NCI-H1694 treated with DMSO at 0.1 percent for 48 hours (cell line): Measurements from ENCODE around the gene MTMR3.
"Not testable (repeated sequence)": the region's sequence is repeated elsewhere in the genome, so short reads cannot be mapped to it uniquely, and the experiment has no call there.

ENCODE experiments used
- DNase-seq: peaks from one replicate; lab custom pipeline; 2025; lab: John Stamatoyannopoulos, UW

MTMR3 gene

DNA sequence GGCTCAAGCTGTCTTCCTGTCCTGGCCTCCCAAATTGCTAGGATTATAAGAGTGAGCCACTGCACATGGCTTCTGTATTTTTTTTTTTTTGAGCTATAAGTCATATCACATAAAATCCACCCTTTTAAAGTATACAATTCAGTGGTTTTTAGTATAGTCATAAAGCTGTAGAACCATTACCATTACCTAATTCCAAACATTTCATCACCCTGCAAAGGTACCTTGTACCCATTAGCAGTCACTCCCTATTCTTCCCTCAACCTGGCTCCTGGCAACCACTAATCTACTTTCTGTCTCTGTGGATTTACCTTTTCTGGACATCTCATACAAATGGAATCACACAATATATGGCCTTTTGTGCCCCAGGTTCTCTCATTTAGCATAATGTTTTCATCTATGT is 84.5 kb downstream of the MTMR3 start:
- DNase-seq = no peak

DNA sequence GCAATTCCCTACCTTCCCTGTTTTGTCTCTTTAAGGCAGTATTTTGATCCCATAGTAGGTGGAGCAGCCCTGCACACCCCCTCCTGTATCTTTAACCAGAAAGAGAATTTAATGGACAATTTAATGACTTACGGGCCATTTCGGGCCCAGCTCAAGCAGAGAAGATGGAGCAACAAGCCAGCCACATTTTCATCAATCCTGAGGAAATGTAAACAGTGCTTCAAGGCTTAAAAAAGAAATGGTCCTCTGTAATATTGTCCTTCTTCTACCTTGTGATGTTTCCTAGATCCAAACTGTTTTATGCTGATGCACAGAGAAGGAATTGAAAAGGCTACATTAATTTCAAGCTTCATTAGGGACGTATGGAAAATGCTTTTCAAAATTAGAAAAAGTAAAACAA is 88.6 kb downstream of the MTMR3 start:
- DNase-seq = no peak

DNA sequence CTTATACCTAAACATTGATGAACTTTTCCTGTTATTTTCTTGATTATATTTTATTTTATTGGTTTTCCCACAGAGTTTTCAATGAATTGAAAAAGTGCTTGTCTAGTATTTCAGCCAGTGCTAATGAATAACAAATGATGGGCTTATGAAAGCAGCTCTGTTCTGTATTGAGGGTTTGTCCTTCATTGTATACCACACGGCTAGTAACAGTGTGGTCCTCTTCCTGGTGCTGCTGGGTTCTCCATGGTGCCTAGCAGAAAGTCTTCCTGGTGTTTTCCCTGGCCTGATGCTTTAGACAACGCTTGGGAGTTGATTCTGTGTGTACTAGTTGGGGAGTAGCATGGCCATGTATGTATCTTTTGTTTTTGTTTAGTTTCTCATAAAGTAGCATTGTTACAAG is 89.1 kb downstream of the MTMR3 start:
- no peak for DNase-seq

DNA sequence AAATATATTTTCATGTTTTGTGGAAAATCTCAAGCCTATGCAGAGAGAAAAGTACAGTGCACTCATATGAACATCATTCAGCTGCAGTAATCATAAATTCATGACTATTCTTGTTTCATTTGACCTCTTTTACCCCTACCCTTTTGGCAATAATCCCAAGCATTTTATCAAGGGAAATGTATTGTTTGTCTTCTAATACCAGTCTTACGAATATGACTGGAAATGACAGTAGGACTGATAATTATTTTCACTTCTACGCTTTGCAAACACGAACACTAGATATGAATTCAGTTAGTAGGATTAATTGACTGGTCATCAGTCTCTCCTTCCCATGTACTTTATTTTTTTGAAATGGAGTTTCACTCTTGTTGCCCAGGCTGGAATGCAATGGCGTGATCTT is 90.3 kb downstream of the MTMR3 start:
- no peak for DNase-seq

DNA sequence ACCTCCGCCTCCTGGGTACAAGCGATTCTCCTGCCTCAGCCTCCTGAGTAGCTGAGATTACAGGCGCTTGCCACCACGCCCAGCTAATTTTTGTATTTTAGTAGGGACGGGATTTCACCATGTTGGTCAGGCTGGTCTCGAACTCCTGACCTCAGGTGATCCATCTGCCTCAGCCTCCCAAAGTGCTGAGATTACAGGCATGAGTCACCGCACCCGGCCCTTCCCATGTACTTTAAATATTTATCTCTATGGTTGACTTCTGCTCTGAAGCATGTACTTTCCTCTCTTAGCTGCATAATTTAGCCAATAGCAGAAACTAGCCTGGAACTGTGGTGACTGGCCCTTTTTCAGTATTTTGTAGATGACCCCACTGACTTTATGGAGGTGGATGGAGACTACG is 90.7 kb downstream of the MTMR3 start:
- DNase-seq = not testable (repeated sequence)

DNA sequence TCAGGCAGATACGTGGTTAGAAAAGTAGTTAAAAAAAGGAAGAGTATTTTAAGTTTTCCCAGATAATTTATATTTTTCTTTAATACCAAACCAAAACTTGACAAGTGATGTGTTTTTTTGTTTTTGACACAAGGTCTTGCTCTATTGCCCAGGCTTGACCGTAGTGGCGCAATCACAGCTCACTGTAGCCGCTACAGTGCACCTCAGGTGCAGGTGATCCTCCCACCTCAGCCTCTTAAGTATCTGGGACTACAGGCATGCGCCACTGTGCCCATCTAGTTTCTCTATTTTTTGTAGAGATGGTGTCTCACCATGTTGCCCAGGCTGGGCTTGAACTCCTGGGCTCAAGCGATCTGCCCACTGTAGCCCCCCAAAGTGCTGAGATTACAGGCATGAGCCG is 92.5 kb downstream of the MTMR3 start:
- DNase-seq = no peak

DNA sequence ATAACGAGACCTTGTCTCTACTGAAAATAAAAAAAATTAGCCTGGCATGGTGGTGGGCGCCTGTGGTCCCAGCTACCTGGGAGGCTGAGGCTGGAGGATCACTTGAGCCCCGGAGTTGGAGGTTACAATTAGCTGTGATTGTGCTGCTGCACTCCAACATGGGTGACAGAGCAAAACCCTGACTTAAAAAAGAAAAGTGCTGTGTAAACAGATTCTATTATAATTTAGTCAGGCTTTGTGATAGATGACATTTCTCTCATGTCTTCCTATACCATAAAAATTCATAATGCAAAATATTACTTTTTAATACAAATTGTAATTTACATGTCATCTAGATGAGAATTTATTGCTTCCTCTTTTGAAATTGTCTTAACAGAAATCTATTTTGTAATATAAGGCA is 94.1 kb downstream of the MTMR3 start:
- DNase-seq = no peak

DNA sequence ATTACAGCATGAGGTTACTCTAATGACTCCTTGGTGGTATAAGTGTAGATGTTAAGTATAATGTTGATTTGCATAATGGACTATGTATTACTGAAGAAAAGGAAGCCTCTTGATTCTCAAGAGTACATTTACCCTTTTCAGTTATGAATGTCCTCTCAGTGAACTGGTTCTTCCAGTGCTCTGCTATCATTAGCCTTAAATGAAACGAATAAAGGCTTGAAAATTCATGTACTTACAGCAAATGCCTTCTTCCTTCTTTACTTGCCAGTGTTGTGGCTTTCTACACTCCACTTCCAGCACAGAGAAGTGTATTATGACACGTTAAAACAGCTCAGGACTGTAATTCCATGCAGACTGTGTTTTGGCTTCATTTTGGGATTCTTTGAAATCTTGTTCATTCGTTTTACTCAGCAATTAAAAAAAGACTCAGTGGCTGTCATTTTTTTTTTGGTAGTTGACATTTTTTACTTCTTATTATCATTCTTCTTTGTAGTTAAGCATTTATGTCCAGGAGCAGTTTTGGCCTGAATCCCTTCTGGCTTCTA is 96.9 kb downstream of the MTMR3 start:
- no peak for DNase-seq

DNA sequence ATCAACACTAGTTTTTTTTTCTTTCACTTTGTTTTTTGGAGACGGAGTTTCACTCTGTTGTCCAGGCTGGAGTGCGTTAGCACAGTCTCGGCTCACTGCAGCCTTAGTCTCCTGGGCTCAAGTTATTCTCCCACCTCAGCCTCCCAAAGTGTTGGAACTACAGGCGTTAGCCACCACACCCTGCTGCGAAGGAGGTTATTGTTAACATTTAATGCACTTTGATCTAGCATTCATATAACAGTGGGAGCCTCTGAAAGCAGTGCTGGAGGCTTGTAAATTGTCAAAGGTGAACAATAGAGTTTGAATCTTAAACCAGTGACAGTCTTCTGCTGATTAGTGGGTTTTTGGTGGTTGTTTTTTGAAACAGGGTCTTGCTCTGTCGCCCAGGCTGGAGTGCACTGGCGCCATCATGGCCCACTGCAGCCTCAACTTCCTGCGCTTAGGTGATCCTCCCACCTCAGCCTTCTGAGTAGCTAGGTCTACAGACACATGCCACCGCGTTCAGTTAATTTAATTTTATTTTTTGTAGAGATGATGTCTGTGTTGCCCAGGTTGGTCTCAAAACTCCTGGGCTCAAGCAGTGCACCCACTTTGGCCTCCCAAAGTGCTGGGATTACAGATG is 100.4 kb downstream of the MTMR3 start:
- DNase-seq = no peak

DNA sequence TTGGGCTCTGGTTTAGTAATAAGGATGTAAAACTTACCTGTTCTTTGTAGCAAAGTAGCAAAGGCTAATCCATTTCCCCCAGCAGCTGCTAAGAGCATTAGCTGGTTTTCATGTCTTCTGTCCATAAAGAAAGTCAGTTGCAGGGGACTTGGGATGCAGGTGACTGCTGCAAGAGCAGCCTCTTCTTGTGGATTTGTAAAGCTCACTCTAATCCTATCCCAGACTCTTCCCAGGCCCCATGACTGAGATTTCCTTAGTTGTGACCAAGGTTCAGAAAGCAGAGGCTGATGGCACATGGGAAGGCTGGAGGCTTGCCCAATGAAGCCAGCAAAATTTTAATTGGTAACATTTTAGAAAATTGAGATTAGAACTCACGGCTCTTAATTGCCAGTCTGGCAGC is 102.9 kb downstream of the MTMR3 start:
- DNase-seq = no peak

DNA sequence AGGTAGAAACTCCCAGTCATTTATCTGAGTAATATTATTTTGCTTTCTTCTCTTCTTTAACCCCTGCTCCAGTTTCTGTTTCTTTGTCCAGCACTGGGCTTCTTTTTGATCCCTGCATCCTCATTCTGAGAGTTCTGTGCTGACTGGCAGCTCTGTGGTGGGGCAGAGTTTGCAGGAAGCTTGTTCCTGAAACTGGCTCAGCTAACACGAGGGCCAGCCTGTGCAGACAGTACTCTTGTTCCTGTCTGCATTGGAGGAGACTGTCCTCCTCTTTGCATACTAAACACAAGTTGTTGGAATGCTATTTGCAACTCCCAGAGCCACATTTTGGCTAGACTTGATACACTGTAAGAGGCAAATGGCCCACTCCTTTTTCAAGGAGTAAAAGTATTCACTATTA is 104.2 kb downstream of the MTMR3 start:
- DNase-seq = no peak

DNA sequence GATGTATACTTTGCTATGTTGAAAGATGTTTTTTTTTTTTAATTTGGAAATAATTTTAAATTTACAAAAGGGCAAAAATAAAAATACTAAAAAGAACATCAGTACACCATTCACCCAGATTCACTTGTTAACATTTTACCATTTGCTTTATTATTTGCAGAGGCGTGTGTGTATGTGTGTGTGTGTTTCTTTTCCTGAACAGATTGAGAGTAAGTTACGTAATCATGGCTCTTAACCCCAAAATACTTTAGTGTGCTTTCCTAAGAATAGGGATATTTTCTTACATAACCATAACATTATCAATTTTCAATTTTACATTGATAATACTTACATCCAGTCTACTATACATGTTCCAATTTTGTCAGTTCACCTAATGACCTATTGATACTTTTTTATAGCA is 105.7 kb downstream of the MTMR3 start:
- no peak for DNase-seq

DNA sequence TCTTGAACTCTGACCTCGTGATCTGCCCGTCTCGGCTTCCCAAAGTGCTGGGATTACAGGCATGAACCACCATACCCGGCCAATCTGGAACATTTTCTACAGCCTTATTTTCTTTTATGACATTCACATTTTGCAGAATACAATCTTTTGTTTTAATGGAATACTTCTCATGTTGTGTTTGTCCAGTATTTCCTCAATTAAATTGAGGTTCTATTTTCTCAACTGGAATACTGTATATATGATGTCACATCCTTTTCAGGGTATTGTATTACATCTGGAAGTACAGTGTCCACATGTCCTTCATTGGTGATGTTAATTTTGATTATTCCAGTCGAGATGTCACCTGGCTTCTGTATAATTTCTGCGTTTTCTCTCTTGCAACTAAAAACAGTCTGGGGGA is 106.5 kb downstream of the MTMR3 start:
- DNase-seq = no peak

DNA sequence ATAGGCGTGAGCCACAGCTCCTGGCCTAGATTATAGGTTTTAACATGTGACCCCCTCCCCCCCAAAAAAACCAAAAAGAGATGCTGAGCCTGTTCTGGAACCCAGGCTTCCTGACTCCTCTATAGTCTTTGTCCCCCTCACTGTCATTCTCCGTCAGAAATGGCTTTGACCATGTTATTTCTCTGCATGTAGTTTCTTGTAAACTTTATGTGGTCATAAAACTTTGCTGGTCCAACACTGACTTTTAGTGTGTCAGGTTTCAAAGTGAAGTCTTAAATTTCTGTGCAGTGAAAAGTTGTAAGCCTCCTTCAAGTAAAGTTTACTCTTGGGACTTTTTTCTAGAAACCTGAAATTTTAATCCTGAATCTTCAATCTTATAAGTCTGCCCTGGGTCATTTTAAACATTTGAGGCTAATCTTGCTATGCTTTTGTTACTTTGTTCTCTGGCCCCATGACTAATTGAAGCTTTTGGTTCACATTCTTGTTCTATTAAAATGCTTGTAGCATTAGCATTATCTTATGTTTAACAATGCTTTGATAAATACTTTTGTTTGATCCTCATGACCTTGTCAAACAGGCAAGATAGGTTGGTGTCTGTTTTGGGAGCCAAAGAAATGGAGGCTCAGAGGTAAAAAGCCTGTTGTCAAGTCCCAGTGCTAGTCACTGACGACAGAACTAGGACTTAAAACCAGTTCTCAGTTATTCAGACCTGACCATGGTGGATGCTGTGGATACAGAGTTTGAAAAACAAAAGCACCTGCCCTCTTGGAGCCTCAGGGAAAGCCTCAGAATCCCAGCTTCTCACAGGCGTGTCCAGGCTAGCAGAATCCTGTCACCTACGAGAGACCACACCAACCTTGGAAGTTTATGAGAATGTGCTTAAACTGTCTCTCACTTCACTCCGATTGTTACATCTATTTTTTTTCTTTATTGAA is 109.6 kb downstream of the MTMR3 start:
- no peak for DNase-seq

DNA sequence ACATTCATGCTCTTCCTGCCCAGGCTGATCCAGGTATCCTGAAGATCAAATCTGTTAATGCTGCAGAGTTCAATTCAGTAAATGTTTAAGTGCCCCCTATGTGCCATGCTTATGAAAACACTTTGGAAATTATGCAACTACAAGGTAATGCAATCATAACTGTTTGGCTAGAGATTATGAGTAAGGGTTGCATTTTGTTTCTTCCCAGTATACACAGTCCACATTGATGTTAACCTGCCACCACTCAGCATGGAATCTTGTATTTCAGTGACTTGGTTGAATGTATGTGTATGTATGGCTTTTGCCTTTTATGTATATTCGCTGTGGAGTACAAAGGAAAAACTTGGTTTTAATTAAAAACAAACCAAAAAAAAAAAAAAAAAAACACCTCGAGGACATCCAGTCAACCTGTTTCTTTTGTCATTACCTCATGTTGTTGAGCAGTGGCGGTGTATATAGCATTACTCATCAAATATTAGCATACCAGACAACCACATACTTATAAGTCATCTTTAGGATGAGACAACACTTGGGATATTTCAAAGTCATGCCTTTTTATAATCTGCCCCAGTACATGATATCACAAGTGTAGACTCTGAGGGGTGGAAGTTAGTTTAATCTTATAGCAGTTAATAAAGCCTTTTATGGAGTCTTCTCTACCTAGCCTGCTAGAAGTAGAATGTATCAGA is 111.2 kb downstream of the MTMR3 start:
- no peak for DNase-seq

DNA sequence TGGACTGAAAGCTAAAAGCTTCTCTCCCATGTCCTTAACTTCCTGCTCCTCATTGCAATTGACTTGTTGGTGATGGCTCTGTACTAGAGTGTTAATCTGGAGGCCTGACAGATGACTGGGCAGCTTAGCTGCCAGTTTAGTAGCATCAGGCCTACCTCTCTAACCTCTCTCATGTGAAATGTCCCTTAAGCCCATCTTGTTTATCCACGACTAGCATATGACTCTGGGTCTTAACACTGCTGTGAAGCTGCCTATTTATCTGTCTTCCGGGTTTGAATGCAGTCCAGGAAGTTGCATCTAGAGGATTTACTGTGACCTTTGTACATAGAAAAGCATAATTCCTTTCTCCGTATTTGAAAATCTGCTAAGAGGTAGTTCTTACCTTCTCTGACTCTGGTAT is 112.0 kb downstream of the MTMR3 start:
- DNase-seq = no peak

DNA sequence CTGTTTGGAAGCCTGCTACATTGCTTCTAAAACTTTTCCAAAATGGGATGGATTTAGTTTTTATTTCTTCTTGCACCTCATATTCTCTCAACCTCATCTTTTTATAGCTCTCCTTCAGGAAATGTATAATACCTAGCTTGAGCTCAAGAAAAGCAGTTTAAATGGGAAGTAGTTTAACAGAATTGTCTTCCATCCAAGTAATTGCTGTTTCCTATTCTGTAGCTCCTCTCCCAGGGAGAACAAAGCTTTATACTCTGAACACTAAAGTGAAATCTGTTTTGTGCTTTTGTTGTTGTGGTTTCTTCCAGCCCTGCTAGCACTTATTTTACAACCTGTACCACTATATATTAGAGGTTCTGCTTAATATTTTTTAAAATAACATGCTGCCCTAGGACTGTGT is 114.1 kb downstream of the MTMR3 start:
- no peak for DNase-seq

DNA sequence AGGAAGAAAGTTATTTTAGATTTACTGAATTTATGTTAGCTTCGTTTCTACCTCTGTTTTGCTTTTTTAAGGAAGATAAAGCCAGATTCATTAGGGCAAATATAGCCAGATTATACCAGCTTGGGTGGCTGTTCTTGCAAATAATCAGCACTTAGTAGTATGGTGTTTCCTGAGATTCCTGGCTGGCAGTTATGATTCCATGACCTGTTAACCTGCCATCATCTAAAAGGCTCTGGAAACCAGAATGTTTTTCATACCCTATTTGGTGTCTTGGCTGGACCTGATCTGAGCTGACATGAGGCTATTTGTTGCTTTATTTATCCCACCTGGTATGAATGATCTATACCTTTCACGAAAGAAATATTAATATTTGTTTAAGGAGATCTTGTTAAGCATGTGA is 114.5 kb downstream of the MTMR3 start:
- DNase-seq = no peak

DNA sequence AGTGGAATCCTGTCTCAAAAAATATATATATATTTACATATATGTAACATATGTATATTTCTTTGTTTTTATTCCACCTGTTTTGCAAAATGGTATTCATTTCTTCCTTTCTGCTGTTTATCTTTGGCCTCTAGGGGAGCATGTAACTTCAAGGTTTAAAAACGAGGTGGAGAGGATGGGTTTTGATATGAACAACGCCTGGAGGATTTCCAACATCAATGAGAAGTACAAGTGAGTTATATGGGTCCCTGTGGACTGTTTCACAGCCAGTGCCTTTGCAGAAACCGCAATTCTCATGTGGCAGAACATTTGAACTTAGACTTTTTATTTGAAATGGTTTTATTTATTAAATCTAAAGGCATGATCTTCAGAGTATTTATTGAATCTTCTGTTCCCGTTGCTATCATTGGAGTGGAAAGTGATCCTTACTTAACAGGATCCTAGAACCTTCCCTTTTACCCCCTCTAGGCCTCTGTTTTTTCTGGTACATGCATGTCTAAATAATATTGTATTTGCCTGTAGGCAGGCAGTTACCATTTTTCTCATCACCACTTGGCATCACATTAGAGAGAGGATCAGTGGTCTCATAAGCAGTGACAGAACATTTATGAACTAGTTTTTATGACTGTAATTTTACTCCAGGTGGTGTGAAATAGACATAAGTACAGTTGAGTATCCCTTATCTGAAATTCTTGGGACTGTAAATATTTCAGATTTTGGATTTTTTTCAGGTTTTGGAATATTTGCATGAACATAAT is 115.8 kb downstream of the MTMR3 start:
- DNase-seq = no peak

DNA sequence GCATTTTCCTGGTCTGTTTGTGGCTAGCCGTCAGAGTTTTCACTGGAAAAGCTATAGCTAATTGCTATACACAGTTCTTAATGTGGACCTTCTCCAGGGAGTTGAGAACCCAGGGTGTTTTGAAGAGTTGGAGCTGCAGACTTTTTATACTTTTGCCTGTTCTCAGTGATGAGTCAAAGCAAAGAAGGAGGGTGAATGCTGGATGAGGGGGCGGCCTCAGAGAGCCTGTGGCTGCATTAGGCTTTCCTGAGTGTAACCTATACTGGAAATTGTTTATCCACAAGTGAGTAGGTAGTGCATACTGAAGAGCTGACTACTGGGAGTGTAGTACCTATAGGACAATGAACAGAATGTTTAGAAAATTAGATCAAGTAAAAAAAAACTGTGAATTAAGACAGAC is 117.6 kb downstream of the MTMR3 start:
- DNase-seq = no peak

DNA sequence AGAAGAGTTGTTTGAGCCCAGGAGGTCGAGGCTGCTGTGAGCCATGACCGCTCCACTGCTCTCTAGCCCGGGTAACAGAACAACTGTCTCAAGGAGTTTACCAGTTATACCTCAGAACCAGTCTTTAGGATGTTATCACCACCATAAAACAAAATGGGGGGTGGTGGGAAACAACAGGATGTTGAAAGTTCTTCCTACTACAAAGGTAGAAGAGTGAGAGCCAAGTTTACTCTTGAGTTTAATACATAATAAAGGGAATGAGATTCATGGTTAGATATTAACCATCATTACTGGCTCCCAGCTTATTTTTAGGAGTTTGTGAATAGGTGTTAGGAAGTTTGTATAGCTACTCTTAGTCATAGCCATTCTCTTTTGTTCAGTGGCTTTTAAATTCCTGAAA is 118.5 kb downstream of the MTMR3 start:
- DNase-seq = no peak

DNA sequence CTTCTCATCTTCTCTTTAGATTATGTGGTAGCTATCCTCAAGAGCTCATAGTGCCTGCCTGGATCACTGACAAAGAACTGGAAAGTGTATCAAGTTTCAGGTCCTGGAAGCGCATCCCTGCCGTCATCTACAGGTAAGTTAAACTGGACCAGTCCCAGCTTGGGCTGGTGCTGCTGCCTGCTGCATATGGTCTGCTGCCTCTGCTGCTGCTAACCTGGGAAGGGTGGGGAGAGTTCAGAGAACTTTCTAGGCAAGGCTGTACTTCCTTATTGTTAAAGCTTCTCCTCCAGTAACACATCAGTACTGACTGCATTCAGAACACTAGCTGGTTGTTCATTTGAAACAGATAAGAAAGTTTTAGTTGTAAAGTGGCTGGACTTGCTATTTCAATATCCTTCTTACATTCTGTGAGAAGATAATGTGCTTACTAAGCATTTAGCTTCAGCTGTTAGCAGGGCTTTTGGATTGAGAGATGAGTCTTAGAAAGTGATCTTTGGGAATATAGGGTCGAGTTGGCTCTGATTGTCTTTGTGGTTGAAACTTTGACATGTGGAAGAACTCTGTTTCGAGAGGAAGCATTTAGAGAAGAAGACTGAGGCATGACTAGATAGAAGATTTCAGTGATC is 120.0 kb downstream of the MTMR3 start:
- DNase-seq = no peak
